ENCODE data around the gene SYNE3.

- TF ChIP-seq POLR2A (IDR thresholded peaks at IDR 0.05): no peak
- TF ChIP-seq, protein P1, sequence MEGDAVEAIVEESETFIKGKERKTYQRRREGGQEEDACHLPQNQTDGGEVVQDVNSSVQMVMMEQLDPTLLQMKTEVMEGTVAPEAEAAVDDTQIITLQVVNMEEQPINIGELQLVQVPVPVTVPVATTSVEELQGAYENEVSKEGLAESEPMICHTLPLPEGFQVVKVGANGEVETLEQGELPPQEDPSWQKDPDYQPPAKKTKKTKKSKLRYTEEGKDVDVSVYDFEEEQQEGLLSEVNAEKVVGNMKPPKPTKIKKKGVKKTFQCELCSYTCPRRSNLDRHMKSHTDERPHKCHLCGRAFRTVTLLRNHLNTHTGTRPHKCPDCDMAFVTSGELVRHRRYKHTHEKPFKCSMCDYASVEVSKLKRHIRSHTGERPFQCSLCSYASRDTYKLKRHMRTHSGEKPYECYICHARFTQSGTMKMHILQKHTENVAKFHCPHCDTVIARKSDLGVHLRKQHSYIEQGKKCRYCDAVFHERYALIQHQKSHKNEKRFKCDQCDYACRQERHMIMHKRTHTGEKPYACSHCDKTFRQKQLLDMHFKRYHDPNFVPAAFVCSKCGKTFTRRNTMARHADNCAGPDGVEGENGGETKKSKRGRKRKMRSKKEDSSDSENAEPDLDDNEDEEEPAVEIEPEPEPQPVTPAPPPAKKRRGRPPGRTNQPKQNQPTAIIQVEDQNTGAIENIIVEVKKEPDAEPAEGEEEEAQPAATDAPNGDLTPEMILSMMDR (IDR thresholded peaks at IDR 0.05): no peak
These were observed 15.5 kb upstream of the SYNE3 start for GRCh38 chr14:95531969-95532368.
